ENCODE measurements around the gene HSBP1. TPM values are rescaled to one million over a fixed set of nuclear protein-coding genes. Genes with fewer than 3 reads are reported as not detected.
A peak's percentile ranks its signal among the peaks of the same experiment; 100 is the strongest.

The HSBP1 gene
- total and polyA plus RNA-seq, 12 donors: 86.7 to 178 (median 155) TPM

GRCh38 chr16:83818276-83818675 is 10.5 kb downstream of the HSBP1 start:
- H3K4me3 ChIP-seq: no peak overlapping the region
- no peak for ATAC-seq
- no peak overlapping the region for H3K27ac ChIP-seq
- peaks cover 0 to 4% (median 0%) of the 10 kb centered on the region in 9 donors for H3K36me3 ChIP-seq
- intact Hi-C loops (cut with DNase I): no loop called here
- H3K4me1 ChIP-seq: peaks cover 0 to 18% (median 15%) of the 10 kb centered on the region in 9 donors
- H3K27me3 ChIP-seq: no peaks in the 10 kb centered on the region
- no peak for DNase-seq
- no peaks in the 10 kb centered on the region for H3K9me3 ChIP-seq
- no peak for TF ChIP-seq CTCF (IDR thresholded peaks at IDR 0.05)
- 78 to 89% methylated on average over 5 of the region's 5 CpGs for WGBS, 2 donors

- DNase-seq (no peak), ATAC-seq (no peak)
- H3K4me3 ChIP-seq: no peak overlapping the region
- H3K4me1 ChIP-seq: peaks cover 0 to 8% (median 5%) of the 10 kb centered on the region in 9 donors
- no peak for TF ChIP-seq CTCF (IDR thresholded peaks at IDR 0.05)
- 78 to 82% methylated on average over 8 of the region's 8 CpGs for WGBS, 2 donors
- intact Hi-C loops (cut with DNase I): no loop called here
- no peaks in the 10 kb centered on the region for H3K36me3 ChIP-seq
- H3K27me3 ChIP-seq: peaks cover 0 to 4% (median 0%) of the 10 kb centered on the region in 7 donors
- no peaks in the 10 kb centered on the region for H3K9me3 ChIP-seq
- no peak overlapping the region for H3K27ac ChIP-seq
Measured at GRCh38 chr16:83819361-83819760, 11.6 kb downstream of the HSBP1 start.

- 40 to 43% methylated on average over 21 of the region's 21 CpGs for WGBS, 2 donors
- Histone ChIP-seq H3K4me3 (no peak overlapping the region), H3K36me3 (no peaks in the 10 kb centered on the region), H3K9me3 (no peaks in the 10 kb centered on the region), H3K27ac (no peak overlapping the region), H3K27me3 (peaks cover 0 to 4% (median 0%) of the 10 kb centered on the region in 7 donors), H3K4me1 (peaks cover 0 to 7% (median 0%) of the 10 kb centered on the region in 9 donors)
- intact Hi-C loops (cut with DNase I): loop anchor here (2.0 to 10.0 kb wide), 13 partner anchors 48 to 658 kb away; partner anchors contain the start of gene SLC38A8 (in 1 of the 10)
- ATAC-seq: peak; percentile 89 to 96 (median 92)
- peak; percentile 83 to 86 for DNase-seq
- TF ChIP-seq CTCF (IDR thresholded peaks at IDR 0.05): peak; percentile 83 to 95 (median 94)
Measured at GRCh38 chr16:83826146-83826913, 18.6 kb downstream of the HSBP1 start.

GRCh38 chr16:83830091-83830768 is 22.5 kb downstream of the HSBP1 start:
- DNase-seq (no peak), ATAC-seq (no peak)
- no peak for TF ChIP-seq CTCF (IDR thresholded peaks at IDR 0.05)
- Histone ChIP-seq H3K27ac (no peak overlapping the region), H3K9me3 (no peaks in the 10 kb centered on the region), H3K36me3 (no peaks in the 10 kb centered on the region), H3K4me3 (no peak overlapping the region), H3K27me3 (no peaks in the 10 kb centered on the region), H3K4me1 (peaks cover 0 to 7% (median 0%) of the 10 kb centered on the region in 9 donors)
- 88% methylated on average over 33 of the region's 33 CpGs for WGBS, 2 donors
- intact Hi-C loops (cut with DNase I): loop anchor here in 1 of 10 donors (5.0 to 10.0 kb wide), 2 partner anchors 47 to 235 kb away; no protein-coding TSS in a partner anchor
